GM18505 (cell line): ENCODE measurements around the gene ZSCAN1.
"Not testable (repeated sequence)": the region's sequence is repeated elsewhere in the genome, so short reads cannot be mapped to it uniquely, and the experiment has no call there.

ENCODE experiments used
- ATAC-seq: cut with Tn5 transposase; IDR thresholded peaks from one replicate; pipeline ENCODE4 v1.9.1; 2021; ENCODE audit not compliant: unreplicated experiment
- POLR2A ChIP-seq: IDR thresholded peaks from 4 replicates; pipeline ENCODE4 v1.6.1; 2011; ENCODE audit warnings: borderline replicate concordance; ENCODE audit not compliant: insufficient read depth, insufficient read length; ENCODE audit errors: extremely low read depth

The ZSCAN1 gene, protein sequence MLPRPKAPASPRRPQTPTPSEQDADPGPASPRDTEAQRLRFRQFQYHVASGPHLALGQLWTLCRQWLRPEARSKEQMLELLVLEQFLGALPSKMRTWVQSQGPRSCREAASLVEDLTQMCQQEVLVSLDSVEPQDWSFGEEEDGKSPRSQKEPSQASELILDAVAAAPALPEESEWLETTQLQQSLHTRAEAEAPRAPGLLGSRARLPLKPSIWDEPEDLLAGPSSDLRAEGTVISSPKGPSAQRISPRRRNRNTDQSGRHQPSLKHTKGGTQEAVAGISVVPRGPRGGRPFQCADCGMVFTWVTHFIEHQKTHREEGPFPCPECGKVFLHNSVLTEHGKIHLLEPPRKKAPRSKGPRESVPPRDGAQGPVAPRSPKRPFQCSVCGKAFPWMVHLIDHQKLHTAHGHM

DNA sequence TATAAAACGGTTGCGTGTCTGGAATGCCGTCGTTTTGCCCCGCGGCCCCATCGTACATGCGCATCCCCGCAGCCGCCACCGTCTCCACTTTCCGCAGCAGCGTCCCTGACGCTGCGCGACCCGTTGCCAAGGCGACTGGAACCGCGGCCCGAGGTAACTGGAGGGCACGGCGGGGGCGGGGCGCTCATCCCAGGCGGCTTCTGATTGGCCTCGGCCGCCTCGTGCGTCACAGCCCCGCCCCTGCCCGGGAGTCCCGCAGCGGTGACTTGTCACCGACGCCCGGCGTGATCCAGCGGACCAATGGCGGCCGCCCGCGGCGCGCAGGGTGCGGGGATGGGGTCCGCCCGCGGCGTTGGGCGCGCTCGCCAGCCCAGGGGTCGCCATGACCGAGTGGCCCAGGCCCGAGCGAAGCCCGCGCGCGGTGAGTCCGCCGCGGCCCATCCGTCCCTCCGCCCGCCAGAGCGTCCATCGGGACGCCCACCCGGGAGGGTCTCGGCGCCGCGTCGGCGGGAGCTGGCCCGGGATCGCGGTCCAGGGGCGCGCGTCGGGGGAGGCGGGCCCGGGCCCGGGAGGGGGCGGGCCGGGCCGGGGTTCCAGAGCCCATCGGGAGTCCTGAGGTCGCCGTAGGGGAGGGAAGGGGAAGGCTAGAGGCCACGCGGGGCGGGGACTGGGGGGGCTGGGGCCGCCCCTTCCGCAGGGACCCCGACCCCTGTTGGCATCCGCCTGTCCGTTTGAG is at the start of gene ZSCAN1:
Gene ZSCAN1 (plus strand): TSS at position 285 of the 736 bp plus-strand sequence. CDS start 3,812 bp downstream, outside the sequence.
- no peak for ATAC-seq
- no peak for TF ChIP-seq POLR2A

DNA sequence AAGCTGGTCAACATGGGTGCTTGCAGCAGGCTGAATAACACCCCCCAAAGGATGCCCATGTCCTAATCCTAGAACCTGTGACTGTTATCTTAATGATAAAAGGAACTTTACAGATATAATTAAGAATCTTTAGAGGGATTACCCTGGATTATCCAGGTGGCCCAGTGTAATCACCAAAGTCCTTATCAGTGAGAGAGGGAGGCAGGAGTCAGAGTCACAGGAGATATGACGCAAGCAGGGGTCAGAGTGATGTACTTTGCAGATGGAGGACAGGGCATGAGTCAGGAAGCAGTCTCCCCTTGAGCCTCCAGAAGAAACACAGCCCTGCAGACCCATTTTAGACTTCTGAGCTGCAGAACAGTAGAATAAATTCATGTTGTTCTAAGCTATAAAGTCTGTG is 41.0 kb upstream of the ZSCAN1 start:
- ATAC-seq: no peak
- no peak for TF ChIP-seq POLR2A

DNA sequence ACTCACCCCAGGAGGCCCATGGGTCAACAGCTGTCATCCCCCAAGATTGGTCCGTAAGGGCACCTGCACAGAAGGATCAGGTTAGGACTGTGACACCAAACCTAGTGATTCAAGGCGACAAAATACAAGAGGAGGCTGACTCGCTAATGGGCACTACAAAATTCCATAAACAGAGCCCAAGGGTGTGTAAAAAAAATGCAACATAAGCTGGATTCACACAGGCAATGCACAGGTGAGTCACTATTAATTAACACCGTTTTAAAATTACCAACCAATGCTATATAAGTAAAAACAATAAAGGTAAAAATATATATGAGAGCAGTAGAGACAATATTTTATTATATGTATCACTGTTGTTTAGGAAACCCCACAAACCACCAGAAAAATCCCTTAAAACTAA is 33.1 kb upstream of the ZSCAN1 start:
- ATAC-seq: no peak
- no peak for TF ChIP-seq POLR2A

DNA sequence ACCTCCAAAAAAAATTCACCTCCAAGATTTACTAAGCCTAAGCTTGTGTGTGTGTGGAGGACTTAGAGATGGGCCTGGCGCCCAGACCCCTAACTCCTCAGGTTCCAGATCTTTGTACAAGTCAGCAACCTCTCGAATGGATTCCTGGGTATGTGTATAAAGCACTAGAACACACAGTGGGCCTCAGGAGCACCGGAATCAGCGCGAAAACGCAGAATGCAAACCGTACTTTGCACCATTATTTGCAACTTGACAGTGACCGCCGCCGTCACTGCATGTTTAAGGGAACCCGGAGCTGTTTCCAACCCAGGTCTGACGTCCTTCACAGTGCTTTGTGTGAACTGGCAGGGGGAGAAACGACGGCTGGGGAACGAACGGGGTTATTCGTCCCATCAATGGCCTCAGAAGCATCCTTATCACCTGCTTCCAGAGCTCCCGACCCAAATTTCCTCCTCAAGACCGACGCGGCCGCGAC is 31.9 kb upstream of the ZSCAN1 start:
- peak; percentile 15 for ATAC-seq

DNA sequence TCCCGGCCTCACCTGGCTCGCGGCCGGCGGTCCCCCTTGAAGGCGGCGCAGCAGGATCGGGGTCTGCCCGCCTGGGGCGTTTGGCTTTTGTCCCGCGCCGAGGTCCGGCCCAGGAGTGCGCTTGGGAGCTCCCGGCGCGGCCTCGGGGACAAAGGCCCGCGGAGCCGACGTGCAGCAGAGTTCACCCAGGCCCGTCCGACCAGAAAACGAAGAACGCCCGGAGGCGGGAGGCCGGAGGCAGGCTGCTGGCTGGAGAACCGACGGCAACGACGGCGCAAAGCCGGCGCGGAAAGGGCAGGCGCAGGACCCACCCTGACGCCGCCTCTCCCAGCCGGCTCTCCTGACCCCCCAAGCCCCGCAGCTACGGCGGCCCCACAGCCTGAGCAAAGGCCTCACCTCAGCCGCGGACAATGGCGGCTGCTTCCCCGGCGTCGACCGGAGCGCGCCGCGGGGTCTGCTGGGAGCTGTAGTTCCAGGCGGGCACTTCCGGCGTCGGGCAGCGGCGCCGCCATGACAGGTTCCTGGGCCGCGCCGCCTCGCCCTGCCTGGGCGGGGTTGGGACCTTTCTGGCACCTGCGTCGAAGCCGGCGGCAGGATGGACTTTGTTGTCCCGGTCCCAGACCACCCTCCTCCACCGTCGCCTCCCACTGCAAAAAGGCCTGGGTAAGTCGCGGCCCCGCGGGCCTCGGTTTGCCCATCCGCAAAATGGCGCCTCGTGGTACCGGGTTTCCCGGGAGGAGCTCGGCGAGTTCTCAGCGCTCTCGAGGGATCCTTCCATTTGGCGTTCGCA is 31.2 kb upstream of the ZSCAN1 start, which contains the start of gene ZNF606:
Gene ZNF606 (minus strand): TSS at position 437 of the 790 bp plus-strand sequence. CDS start 1,501 bp downstream, outside the sequence.
- peak; percentile 78 for TF ChIP-seq POLR2A

More for the DNA sequence above, 31.9 kb upstream of the ZSCAN1 start:
- no peak for TF ChIP-seq POLR2A

DNA sequence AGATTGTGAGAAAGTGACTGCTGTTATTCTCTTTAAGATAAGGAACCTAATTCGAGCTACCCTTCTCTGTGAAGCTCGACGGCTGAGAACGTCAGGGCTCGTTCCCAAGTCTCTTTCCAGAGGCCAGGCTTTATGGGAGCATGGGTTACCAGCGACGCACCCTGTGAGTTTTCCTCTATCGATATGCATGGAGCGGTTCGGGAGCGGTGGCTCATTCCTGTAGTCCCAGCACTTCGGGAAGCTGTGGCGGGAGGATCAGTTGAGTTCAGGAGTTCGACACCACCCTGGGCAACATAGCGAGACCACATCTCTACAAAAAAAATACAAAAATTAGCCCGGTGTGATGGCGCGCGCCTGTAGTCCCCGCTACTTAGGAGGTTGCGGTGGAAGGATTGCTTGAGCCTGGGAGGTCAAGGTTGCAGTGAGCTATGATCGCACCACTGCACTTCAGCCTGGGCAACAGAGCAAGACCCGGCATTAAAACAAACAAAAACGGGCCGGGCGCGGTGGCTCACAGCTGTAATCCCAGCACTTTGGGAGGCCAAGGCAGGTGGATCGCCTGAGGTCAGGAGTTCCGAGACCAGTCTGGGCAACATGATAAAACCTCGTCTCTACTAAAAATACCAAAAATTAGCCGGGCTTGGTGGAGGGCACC is 30.5 kb upstream of the ZSCAN1 start:
- no peak for ATAC-seq
- TF ChIP-seq POLR2A: no peak

More for the DNA sequence above, 31.2 kb upstream of the ZSCAN1 start, which contains the start of gene ZNF606:
- ATAC-seq: peak; percentile 98

DNA sequence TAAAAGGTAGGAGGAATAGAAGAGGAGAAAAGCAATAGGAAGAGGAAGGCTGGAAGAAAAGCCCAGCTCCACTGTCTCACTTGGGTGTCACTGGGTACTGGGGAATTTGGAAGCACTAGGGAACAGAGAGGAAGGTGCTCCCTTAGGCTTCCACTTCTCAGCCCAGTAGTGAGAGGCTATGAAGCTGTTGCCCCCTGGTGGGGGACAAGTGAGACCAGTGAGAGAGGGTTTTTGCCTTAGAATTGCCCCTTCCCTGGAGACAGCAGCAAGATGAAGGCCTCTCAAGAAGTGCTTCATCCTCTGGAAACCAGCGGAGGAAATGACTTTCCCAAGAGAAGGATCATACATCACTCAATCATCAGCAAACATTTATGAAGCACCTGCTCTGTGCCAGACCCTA is 26.5 kb upstream of the ZSCAN1 start:
- TF ChIP-seq POLR2A: no peak
- no peak for ATAC-seq

DNA sequence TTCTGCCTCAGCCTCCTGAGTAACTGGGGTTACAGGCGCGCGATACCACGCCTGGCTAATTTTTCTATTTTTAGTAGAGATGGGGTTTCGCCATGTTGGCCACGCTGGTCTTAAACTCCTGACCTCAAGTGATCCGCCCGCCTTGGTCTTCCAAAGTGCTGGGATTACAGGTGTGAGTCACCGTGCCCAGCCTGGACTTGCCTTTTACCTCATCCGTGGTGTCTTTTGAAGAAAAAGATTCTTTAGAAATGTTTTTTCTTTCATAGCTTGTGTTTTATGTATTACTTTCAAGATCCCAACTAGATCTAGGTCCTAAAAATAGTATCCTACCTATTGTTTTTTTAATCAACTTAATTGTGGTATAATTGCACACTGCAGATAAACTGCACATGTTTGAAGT is 24.9 kb upstream of the ZSCAN1 start:
- not testable (repeated sequence) for ATAC-seq

DNA sequence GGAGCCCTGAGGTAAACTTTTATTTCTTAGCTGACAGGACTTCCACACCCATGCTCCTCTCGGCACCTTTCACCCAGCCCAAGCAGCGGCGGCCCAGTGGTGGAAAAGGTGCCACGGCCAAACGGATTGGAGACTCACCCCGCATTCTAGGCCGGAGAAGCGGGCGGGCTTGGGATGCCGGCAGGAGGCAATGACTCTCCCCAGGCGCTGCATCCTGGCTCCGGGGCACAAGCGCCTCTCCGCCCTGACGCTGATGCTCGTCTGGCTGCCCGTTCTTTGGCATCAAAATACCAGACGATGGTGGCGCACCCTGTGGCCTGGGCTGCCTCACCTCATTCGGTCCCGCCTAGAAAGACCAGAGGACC is 24.5 kb upstream of the ZSCAN1 start:
- no peak for TF ChIP-seq POLR2A
- ATAC-seq: no peak

DNA sequence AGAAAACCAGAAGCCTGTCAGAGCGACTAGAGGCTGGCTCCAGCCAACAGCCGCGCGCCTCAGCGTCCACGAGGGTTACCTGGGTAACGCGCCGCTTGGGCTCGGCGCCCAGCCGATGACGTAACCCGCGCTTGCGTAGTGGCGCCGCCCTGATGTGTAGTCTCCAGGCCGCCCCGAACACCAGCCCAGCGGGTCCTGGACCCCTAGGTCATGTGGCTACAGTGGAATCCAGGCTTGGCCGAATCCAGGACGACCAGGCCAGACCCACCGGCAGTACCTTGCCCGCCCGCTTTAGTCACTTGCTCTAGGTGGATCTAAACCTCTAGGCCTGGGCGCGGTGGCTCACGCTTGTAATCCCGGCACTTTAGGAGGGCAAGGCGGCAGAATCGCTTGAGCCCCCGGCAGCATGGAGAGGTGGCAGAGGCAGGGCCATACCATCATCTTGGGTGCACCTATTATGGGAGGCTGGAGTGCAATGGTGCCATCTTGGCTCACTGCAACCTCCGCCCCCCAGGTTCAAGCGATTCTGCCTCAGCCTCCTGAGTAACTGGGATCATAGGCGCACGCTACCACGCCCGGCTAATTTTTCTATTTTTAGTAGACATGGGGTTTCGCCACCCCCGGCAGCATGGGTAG is 24.0 kb upstream of the ZSCAN1 start:
- no peak for TF ChIP-seq POLR2A
- no peak for ATAC-seq

DNA sequence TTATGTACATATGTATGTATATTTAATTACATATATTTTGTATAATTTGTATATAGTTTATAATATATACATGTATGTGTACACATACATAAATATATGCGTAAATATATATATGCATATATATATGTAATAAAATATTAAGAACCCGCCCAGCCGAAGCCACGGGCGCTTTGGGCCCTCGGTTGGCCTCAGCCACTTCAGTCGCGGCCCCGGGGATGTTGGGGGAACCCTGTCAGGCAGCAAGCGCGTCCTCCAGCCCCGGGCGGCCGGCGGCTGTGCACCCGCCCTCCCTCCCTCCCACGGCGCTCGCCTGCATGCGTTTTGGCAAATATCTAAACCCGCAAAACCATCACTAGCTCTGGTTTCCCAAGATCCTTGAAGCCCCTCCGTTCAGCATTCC is 23.3 kb upstream of the ZSCAN1 start:
- no peak for ATAC-seq
- TF ChIP-seq POLR2A: no peak

DNA sequence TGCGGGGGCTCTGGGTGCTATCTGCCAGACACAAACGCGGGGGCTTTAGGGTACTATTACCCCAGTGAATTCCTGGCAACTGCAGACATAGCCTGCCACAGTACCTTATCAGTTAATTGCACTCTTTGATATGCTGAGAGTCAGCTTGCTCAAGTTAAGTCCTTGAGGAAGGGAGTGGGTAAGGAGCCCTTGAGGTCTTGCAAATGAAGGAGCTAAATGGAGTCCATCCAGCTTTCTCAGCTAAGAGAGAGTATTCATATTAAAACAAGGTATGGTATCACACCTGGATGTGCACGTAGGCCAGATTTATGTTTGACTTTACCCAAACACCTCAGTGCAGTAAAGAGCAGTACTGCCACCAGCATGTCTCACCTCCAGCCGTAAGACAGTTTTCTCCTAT is 19.7 kb upstream of the ZSCAN1 start:
- no peak for TF ChIP-seq POLR2A

More for the DNA sequence above, 19.7 kb upstream of the ZSCAN1 start:
- no peak for ATAC-seq
